ENCODE results near the gene MRGPRG.

Gene MRGPRG

DNA sequence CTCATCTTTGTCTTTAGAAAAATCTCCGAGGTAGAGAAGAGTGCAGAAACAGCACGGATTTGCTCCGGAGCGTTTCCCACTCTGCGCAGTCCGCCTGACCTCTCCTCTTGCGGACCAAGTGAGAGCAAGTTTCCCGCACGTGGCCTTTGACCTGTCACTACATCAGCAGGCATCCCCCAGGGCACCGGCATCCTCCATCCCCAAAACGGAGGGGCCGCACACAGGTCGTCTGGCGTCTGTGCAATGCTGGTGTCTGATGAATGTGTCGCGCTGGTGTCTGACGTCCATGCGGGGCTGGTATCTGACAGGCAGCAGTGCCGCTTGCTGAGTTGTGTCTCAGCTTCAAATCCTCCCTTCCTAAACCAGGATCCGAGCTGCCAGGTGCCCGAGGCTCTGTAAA is 14.3 kb upstream of the MRGPRG start:
- peaks cover 30% of the 10 kb centered on the region; the same call in 1 of the 2 replicates for H3K27me3 ChIP-seq (ENCODE audit: insufficient read depth, low read depth)
- no peak overlapping the region for H3K4me3 ChIP-seq (IDR thresholded peaks at IDR 0.05; ENCODE audit: insufficient read depth, low read depth, low read length)
- TF ChIP-seq CTCF (conservative IDR thresholded peaks at IDR 0.05; ENCODE audit: low read depth, low read length), result no peak
- H3K4me1 ChIP-seq (ENCODE audit: low read depth, poor library complexity, severe bottlenecking), result no peaks in the 10 kb centered on the region
- no peaks in the 10 kb centered on the region for H4K20me1 ChIP-seq (ENCODE audit: insufficient read depth)
- no peaks in the 10 kb centered on the region for H3K36me3 ChIP-seq (ENCODE audit: insufficient read depth)
- no peak overlapping the region for H3K4me2 ChIP-seq
- H2AFZ ChIP-seq (ENCODE audit: low read depth), result no peak overlapping the region
- H3K79me2 ChIP-seq (ENCODE audit: insufficient read depth, low read depth), result no peaks in the 10 kb centered on the region
- H3K27ac ChIP-seq, result no peak overlapping the region
- no peak overlapping the region for H3K9ac ChIP-seq

GRCh38 chr11:3231851-3232744 is 13.5 kb upstream of the MRGPRG start, which contains the start of gene MRGPRE:
TSS of gene MRGPRE (minus strand) at chr11:3232417. CDS start at chr11:3228799, 3,618 bp downstream.
- Histone ChIP-seq H3K36me3 (ENCODE audit: insufficient read depth) (no peaks in the 10 kb centered on the region), H3K27me3 (ENCODE audit: insufficient read depth, low read depth) (peaks cover 36% of the 10 kb centered on the region; the same call in 1 of the 2 replicates), H3K27ac (no peak within 1 kb of the TSS), H3K4me2 (no peak within 1 kb of the TSS), H3K79me2 (ENCODE audit: insufficient read depth, low read depth) (no peaks in the 10 kb centered on the region), H3K4me1 (ENCODE audit: low read depth, poor library complexity, severe bottlenecking) (no peaks in the 10 kb centered on the region), H3K4me3 (IDR thresholded peaks at IDR 0.05; ENCODE audit: insufficient read depth, low read depth, low read length) (no peak within 1 kb of the TSS), H3K9ac (no peak within 1 kb of the TSS), H2AFZ (ENCODE audit: low read depth) (no peak within 1 kb of the TSS), H4K20me1 (ENCODE audit: insufficient read depth) (no peaks in the 10 kb centered on the region)
- no peak for TF ChIP-seq CTCF (conservative IDR thresholded peaks at IDR 0.05; ENCODE audit: low read depth, low read length)

GRCh38 chr11:3231550-3231850 is 12.9 kb upstream of the MRGPRG start:
- no peak for TF ChIP-seq CTCF (conservative IDR thresholded peaks at IDR 0.05; ENCODE audit: low read depth, low read length)
- no peak overlapping the region for H3K27ac ChIP-seq
- no peaks in the 10 kb centered on the region for H3K36me3 ChIP-seq (ENCODE audit: insufficient read depth)
- H3K79me2 ChIP-seq (ENCODE audit: insufficient read depth, low read depth), result no peaks in the 10 kb centered on the region
- no peaks in the 10 kb centered on the region for H4K20me1 ChIP-seq (ENCODE audit: insufficient read depth)
- no peak overlapping the region for H3K4me3 ChIP-seq (IDR thresholded peaks at IDR 0.05; ENCODE audit: insufficient read depth, low read depth, low read length)
- H3K27me3 ChIP-seq (ENCODE audit: insufficient read depth, low read depth), result peaks cover 42% of the 10 kb centered on the region; the same call in 1 of the 2 replicates
- no peak overlapping the region for H3K9ac ChIP-seq
- no peak overlapping the region for H2AFZ ChIP-seq (ENCODE audit: low read depth)
- no peak overlapping the region for H3K4me2 ChIP-seq
- H3K4me1 ChIP-seq (ENCODE audit: low read depth, poor library complexity, severe bottlenecking), result no peaks in the 10 kb centered on the region

DNA sequence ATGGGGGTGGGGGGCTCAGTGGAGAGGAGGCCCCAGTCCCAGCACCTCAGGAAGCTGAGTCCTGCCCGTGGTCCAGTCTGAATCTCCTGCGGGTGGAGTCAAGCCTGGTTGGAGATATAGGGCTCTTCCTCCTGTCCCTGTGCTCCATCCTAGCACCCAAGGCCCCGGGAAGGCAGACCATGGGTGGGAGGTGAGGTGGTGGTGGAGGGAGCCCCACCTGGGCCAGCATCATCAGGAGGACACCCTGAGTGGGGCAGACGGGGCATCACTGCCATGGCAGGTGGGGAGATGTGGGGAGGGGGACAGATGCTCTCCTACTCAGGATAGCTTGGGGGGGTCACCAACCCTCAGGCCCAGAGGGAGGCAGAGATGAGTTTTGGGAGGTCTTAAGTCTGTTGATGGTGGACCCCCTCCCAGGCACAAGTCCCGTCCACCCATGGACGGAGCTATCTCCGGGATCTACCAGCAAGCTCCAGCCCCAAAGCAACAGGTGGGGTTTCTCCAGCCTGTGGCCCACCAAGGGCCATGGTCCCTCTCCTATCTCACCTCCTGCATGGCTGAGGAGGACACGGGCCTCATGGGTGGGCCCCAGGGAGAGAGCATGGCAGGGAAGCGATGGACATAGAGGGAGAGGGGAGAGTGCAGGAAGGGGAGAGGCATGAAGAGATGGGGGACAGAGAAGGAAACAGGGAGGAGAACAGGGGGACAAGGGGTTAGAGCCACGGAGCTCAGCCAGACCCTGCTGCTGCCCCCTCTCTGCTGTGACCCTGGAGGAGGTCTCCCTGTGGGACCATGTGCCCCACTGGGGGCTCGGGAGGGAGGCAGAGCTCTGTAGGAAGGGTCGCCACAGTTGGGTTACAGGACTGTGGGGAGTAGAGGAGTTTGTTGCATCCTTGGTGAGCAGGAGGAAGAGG is 12.3 kb upstream of the MRGPRG start:
- Histone ChIP-seq H3K27me3 (ENCODE audit: insufficient read depth, low read depth) (peaks cover 47% of the 10 kb centered on the region), H3K9ac (no peak overlapping the region), H3K4me3 (IDR thresholded peaks at IDR 0.05; ENCODE audit: insufficient read depth, low read depth, low read length) (no peak overlapping the region), H3K4me2 (no peak overlapping the region), H3K4me1 (ENCODE audit: low read depth, poor library complexity, severe bottlenecking) (no peaks in the 10 kb centered on the region), H3K79me2 (ENCODE audit: insufficient read depth, low read depth) (no peaks in the 10 kb centered on the region), H3K36me3 (ENCODE audit: insufficient read depth) (no peaks in the 10 kb centered on the region), H2AFZ (ENCODE audit: low read depth) (no peak overlapping the region), H4K20me1 (ENCODE audit: insufficient read depth) (no peaks in the 10 kb centered on the region), H3K27ac (no peak overlapping the region)
- TF ChIP-seq CTCF (conservative IDR thresholded peaks at IDR 0.05; ENCODE audit: low read depth, low read length), result no peak

Data from KMS-11 (cell line).